Ascending aorta (tissue), 2 donors: ENCODE results near the gene HACD2. TPM values are rescaled to one million over a fixed set of nuclear protein-coding genes. Genes with fewer than 3 reads are reported as not detected.

Source experiments
- DNase-seq, 2 donors: peaks; one replicate each; pipeline ENCODE4 v3.0.0-alpha.2; 2019; ENCODE audit warnings: low spot score in 2 of 2
- H3K27ac ChIP-seq, 2 donors: fragments of 200-600 bp; sonication (generic); one replicate each; pipeline ENCODE4 v1.5.1; 2016 to 2017; ENCODE audit warnings: mild to moderate bottlenecking in 1 of 2
- H3K27me3 ChIP-seq: fragments of 200-600 bp; sonication (generic); one replicate; pipeline ENCODE4 v1.5.1; 2017
- H3K36me3 ChIP-seq, 2 donors: fragments of 200-600 bp; sonication (generic); one replicate each; pipeline ENCODE4 v1.5.1; 2016
- H3K4me1 ChIP-seq, 2 donors: fragments of 200-600 bp; sonication (generic); one replicate each; pipeline ENCODE4 v1.5.1; 2016 to 2017; ENCODE audit warnings: mild to moderate bottlenecking in 1 of 2
- H3K4me3 ChIP-seq, 2 donors: fragments of 200-600 bp; sonication (generic); one replicate each; pipeline ENCODE4 v1.5.1; 2016 to 2017; ENCODE audit warnings: mild to moderate bottlenecking in 1 of 2
- H3K9me3 ChIP-seq, 2 donors: fragments of 200-600 bp; sonication (generic); one replicate each; pipeline ENCODE4 v1.5.1; 2016
- intact Hi-C: fragments of 100-400 bp; cut with DNase I; formaldehyde crosslinking; loops from one replicate; pipeline ENCODE4 v1.15.1; 2023
- total RNA-seq: library from RNA; depleted of rRNA; stranded (reverse); fragments of >200 nt; gene quantifications from one replicate; pipeline ENCODE4 v1.1.0, GENCODE V29; 2016
- TF ChIP-seq, protein P1 (sequence below), 3 experiments: fragments of 200-600 bp in 2 of 3; fragments of 450-650 bp in 1 of 3; sonication (generic) in 2 of 3; IDR thresholded peaks; one replicate each; pipeline ENCODE4 v1.5.1; 2016 to 2019; ENCODE audit warnings: antibody characterized with exemption in 3 of 3, mild to moderate bottlenecking in 1 of 3, moderate library complexity in 1 of 3

The HACD2 gene
- total RNA-seq, 1 donor from 2014 or later = 10.2 TPM

DNA sequence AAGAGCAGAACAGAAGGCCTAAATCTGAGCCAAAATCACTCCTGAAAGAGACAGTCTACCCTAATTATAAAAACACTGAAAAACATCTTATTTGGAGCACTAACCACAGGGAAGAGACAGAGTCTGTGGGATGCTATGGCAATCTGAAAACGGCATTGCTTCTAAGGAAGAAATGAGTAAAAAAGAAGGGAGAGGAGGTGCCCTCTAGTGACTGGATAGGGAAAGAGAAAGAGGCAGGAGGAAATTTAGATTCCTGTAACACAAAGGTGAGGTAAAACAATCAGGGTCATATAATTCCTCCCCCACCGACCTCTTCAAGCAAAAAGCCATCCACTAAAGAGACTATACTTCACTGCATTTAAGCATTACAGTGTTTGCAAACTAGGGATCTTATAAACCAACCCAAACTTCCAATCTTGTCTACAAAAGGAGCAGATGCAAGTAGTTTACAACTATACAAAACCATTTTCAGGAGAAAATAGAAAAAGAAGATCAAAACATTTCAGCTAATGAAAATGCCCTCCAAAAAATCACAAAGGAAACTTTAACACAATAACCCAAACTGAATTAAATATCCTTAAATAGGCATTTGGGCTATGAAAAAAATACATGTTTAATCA lies 32.6 kb downstream of the HACD2 start:
- H3K36me3 ChIP-seq = no peaks in the 10 kb centered on the region
- no peak for DNase-seq
- peaks cover 0 to 8% of the 10 kb centered on the region in 2 donors for H3K9me3 ChIP-seq
- no peak overlapping the region for H3K4me3 ChIP-seq
- no peak overlapping the region for H3K27ac ChIP-seq
- H3K4me1 ChIP-seq = no peaks in the 10 kb centered on the region
- intact Hi-C loops = no loop called here
- TF ChIP-seq, protein P1, sequence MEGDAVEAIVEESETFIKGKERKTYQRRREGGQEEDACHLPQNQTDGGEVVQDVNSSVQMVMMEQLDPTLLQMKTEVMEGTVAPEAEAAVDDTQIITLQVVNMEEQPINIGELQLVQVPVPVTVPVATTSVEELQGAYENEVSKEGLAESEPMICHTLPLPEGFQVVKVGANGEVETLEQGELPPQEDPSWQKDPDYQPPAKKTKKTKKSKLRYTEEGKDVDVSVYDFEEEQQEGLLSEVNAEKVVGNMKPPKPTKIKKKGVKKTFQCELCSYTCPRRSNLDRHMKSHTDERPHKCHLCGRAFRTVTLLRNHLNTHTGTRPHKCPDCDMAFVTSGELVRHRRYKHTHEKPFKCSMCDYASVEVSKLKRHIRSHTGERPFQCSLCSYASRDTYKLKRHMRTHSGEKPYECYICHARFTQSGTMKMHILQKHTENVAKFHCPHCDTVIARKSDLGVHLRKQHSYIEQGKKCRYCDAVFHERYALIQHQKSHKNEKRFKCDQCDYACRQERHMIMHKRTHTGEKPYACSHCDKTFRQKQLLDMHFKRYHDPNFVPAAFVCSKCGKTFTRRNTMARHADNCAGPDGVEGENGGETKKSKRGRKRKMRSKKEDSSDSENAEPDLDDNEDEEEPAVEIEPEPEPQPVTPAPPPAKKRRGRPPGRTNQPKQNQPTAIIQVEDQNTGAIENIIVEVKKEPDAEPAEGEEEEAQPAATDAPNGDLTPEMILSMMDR (IDR thresholded peaks at IDR 0.05) = peak in 2 of 3 experiments; percentile 38 to 61
- no peaks in the 10 kb centered on the region for H3K27me3 ChIP-seq

DNA sequence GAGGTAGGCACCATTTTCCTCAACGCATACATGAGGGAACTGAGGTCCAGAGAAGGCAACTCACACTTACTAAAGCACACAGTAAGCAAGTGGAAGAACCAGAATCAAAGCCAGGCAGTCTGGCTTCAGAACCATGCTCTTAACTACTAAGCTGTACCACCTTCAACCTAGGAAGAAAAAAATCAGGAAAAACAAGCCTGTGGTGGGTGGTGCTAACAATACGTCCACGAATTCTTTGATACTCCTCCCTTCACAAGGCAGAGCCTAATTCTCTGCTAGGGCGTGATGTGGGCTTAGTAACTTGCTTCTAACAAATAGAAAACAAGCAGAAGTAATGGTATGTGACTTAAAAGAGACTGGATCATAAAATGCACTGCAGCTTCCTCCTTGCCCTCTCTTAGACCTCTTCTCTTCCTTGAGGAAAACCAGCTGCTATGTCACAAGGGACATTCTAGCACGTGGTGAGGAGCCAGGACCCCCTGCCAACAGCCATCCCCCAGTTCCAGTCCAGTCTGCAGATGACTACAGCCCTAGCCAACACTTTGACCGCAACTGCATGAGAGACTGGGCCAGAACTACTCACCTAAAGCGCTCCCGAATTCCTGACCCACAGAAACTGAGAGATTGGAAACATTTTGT lies 36.9 kb downstream of the HACD2 start:
- Histone ChIP-seq H3K27me3 (no peaks in the 10 kb centered on the region), H3K4me1 (no peaks in the 10 kb centered on the region), H3K4me3 (no peak overlapping the region), H3K9me3 (peaks cover 0 to 4% of the 10 kb centered on the region in 2 donors), H3K36me3 (no peaks in the 10 kb centered on the region), H3K27ac (no peak overlapping the region)
- intact Hi-C loops = no loop called here
- TF ChIP-seq, protein P1 (IDR thresholded peaks at IDR 0.05) = no peak
- no peak for DNase-seq

DNA sequence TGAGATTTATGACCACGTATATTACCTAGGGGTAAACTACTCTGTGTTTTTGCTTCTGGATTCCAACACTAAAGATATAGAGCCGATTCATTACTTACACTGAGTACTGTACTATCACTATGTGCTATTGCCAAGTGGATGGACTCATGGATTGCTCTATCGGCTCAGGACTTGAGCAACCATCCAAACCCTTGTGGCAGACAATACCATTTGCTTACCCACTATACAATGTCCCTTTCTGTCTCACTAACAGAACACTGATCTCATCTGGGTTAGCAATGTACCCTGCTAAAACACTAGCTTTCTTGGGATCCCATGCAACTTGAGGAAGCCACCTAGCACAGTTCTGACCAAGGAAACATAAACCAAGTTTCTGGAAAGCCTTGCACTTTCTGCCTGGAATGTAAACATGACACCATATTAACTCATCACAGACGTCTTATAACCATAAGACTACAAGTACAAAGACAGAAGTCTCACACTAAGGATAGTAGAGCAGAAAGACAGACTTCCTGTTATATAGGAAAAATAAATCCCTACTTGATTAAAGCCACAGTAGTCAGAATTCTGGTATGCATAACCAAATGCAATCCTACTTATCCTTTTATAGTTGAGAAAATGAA lies 38.6 kb downstream of the HACD2 start:
- Histone ChIP-seq H3K27me3 (no peaks in the 10 kb centered on the region), H3K27ac (no peak overlapping the region)
- intact Hi-C loops = no loop called here

DNA sequence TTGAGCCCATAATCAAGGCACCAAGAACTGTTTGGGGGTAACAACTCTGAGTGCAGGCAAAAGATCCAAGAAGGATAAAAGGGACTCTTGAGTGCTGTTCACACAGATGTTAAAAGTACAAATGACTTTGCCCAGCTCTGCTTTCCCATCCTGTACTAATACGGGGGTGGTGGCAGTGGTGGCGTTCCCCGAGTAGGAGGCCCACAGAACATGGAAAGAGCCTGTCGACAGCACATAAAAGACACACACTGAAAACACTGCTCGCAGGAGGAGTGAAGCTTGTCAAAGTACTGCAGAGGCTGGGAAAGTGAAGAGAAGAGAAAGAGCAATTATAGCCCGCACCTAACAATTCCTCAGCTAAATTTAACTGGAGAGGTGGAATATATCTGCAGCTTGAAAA lies 40.9 kb downstream of the HACD2 start:
- H3K9me3 ChIP-seq = no peaks in the 10 kb centered on the region

More for the DNA sequence above, 38.6 kb downstream of the HACD2 start:
- no peaks in the 10 kb centered on the region for H3K9me3 ChIP-seq
- no peaks in the 10 kb centered on the region for H3K36me3 ChIP-seq
- no peak overlapping the region for H3K4me3 ChIP-seq
- TF ChIP-seq, protein P1 (IDR thresholded peaks at IDR 0.05) = no peak
- no peak for DNase-seq
- H3K4me1 ChIP-seq = no peaks in the 10 kb centered on the region

DNA sequence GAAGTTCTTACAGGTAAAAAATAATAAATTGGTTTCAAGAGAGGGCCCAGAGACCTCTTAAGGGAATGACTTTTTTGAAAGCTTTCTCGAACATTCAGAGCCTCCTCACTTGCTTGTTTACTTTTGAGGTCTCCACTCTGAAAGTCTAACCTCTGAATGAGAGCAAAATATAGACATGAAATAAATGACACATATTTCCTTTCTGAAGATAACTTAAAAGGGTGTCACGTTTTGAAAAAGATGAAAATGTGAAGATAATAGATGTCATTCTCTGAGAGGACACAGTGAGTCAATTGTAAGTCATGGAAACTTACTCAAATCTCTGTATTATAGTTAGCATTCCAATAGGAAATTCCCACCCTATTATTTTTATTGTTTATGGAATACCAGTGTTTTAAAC lies 44.6 kb downstream of the HACD2 start:
- DNase-seq = no peak
- H3K36me3 ChIP-seq = no peaks in the 10 kb centered on the region
- H3K4me3 ChIP-seq = no peak overlapping the region
- TF ChIP-seq, protein P1 (IDR thresholded peaks at IDR 0.05) = no peak
- intact Hi-C loops = no loop called here
- H3K9me3 ChIP-seq = no peaks in the 10 kb centered on the region
- no peak overlapping the region for H3K27ac ChIP-seq
- no peaks in the 10 kb centered on the region for H3K27me3 ChIP-seq
- no peaks in the 10 kb centered on the region for H3K4me1 ChIP-seq

More for the DNA sequence above, 40.9 kb downstream of the HACD2 start:
- H3K4me3 ChIP-seq = no peak overlapping the region
- no peaks in the 10 kb centered on the region for H3K4me1 ChIP-seq
- H3K36me3 ChIP-seq = no peaks in the 10 kb centered on the region
- intact Hi-C loops = no loop called here
- no peak overlapping the region for H3K27ac ChIP-seq
- TF ChIP-seq, protein P1 (IDR thresholded peaks at IDR 0.05) = no peak
- no peaks in the 10 kb centered on the region for H3K27me3 ChIP-seq
- DNase-seq = no peak
